ENCODE data around the gene S100A5. TPM values are rescaled to one million over a fixed set of nuclear protein-coding genes. Genes with fewer than 3 reads are reported as not detected.
"Not testable (repeated sequence)": the region's sequence is repeated elsewhere in the genome, so short reads cannot be mapped to it uniquely, and the experiment has no call there.

S100A5 gene
- polyA plus RNA-seq, 6 donors from 2014 or later, result not detected

GRCh38 chr1:153532769-153533599, 7.8 kb downstream of the S100A5 start:
- ATAC-seq (ENCODE audit: low read depth in 2 of 2) (peak; percentile 29 to 40), DNase-seq (no peak)
- Mint-ChIP-seq H3K27me3 (no peaks in the 10 kb centered on the region), H3K27ac (peak overlapping the region in 4 of 6 donors; percentile 49 to 83 (median 56)), H3K36me3 (peaks cover 0 to 7% of the 10 kb centered on the region in 2 donors), H3K4me3 (peak overlapping the region in 7 of 8 donors; percentile 15 to 94 (median 64)), H3K4me1 (peaks cover 35 to 45% (median 44%) of the 10 kb centered on the region in 3 donors), H3K9me3 (no peaks in the 10 kb centered on the region)

GRCh38 chr1:153532181-153532580, 8.6 kb downstream of the S100A5 start:
- peaks cover 0 to 7% of the 10 kb centered on the region in 2 donors for H3K36me3 Mint-ChIP-seq

GRCh38 chr1:153531638-153532037, 9.1 kb downstream of the S100A5 start:
- DNase-seq, result no peak
- H3K36me3 Mint-ChIP-seq, result peaks cover 0 to 7% of the 10 kb centered on the region in 2 donors
- ATAC-seq (ENCODE audit: low read depth in 2 of 2), result no peak
- peak overlapping the region in 1 of 8 donors; percentile 59 for H3K4me3 Mint-ChIP-seq
- peaks cover 0 to 3% (median 2%) of the 10 kb centered on the region in 3 donors for H3K27me3 Mint-ChIP-seq
- H3K27ac Mint-ChIP-seq, result no peak overlapping the region
- peaks cover 32 to 41% (median 40%) of the 10 kb centered on the region in 3 donors for H3K4me1 Mint-ChIP-seq
- no peaks in the 10 kb centered on the region for H3K9me3 Mint-ChIP-seq

More at GRCh38 chr1:153532181-153532580, 8.6 kb downstream of the S100A5 start:
- ATAC-seq (ENCODE audit: low read depth in 2 of 2), result no peak
- Mint-ChIP-seq H3K27ac (peak overlapping the region in 2 of 6 donors; percentile 8 to 54), H3K4me1 (peaks cover 35 to 45% (median 44%) of the 10 kb centered on the region in 3 donors), H3K27me3 (peaks cover 0 to under 1% (median 0%) of the 10 kb centered on the region in 3 donors), H3K9me3 (no peaks in the 10 kb centered on the region), H3K4me3 (peak overlapping the region in 1 of 8 donors; percentile 50)
- DNase-seq, result no peak

- no peak for ATAC-seq (ENCODE audit: low read depth in 2 of 2)
- H3K4me1 Mint-ChIP-seq, result peaks cover 4 to 6% (median 6%) of the 10 kb centered on the region in 3 donors
- peaks cover 0 to 4% (median 3%) of the 10 kb centered on the region in 3 donors for H3K27me3 Mint-ChIP-seq
- no peak for DNase-seq
- no peak overlapping the region for H3K27ac Mint-ChIP-seq
- H3K4me3 Mint-ChIP-seq, result no peak overlapping the region
- no peaks in the 10 kb centered on the region for H3K36me3 Mint-ChIP-seq
- H3K9me3 Mint-ChIP-seq, result no peaks in the 10 kb centered on the region
Measured at GRCh38 chr1:153527683-153528040, 13.1 kb downstream of the S100A5 start.

- H3K9me3 Mint-ChIP-seq, result no peaks in the 10 kb centered on the region
- H3K36me3 Mint-ChIP-seq, result no peaks in the 10 kb centered on the region
- peaks cover 0 to 4% (median 3%) of the 10 kb centered on the region in 3 donors for H3K27me3 Mint-ChIP-seq
- no peak overlapping the region for H3K27ac Mint-ChIP-seq
- H3K4me1 Mint-ChIP-seq, result peaks cover under 1 to 2% (median under 1%) of the 10 kb centered on the region in 3 donors
- DNase-seq (no peak), ATAC-seq (ENCODE audit: low read depth in 2 of 2) (no peak)
- H3K4me3 Mint-ChIP-seq, result no peak overlapping the region
Measured at GRCh38 chr1:153527023-153527682, 13.6 kb downstream of the S100A5 start.

- H3K4me1 Mint-ChIP-seq, result no peaks in the 10 kb centered on the region
Measured at GRCh38 chr1:153526132-153526543, 14.6 kb downstream of the S100A5 start.

GRCh38 chr1:153525088-153525728, 15.5 kb downstream of the S100A5 start:
- no peaks in the 10 kb centered on the region for H3K36me3 Mint-ChIP-seq
- ATAC-seq (ENCODE audit: low read depth in 2 of 2), result no peak
- H3K9me3 Mint-ChIP-seq, result no peaks in the 10 kb centered on the region
- DNase-seq, result no peak
- H3K4me1 Mint-ChIP-seq, result no peaks in the 10 kb centered on the region
- H3K27ac Mint-ChIP-seq, result no peak overlapping the region
- no peak overlapping the region for H3K4me3 Mint-ChIP-seq
- peaks cover 0 to 6% (median 4%) of the 10 kb centered on the region in 3 donors for H3K27me3 Mint-ChIP-seq

More at GRCh38 chr1:153526132-153526543, 14.6 kb downstream of the S100A5 start:
- no peak overlapping the region for H3K4me3 Mint-ChIP-seq
- no peaks in the 10 kb centered on the region for H3K36me3 Mint-ChIP-seq
- ATAC-seq (ENCODE audit: low read depth in 2 of 2) (no peak), DNase-seq (no peak)
- H3K27me3 Mint-ChIP-seq, result peaks cover 0 to 4% (median 4%) of the 10 kb centered on the region in 3 donors
- no peaks in the 10 kb centered on the region for H3K9me3 Mint-ChIP-seq
- H3K27ac Mint-ChIP-seq, result peak overlapping the region in 1 of 6 donors; percentile 47

GRCh38 chr1:153522353-153523048, 18.2 kb downstream of the S100A5 start:
- not testable (repeated sequence) for H3K4me3 Mint-ChIP-seq, H3K4me1 Mint-ChIP-seq

GRCh38 chr1:153521808-153522207, 18.9 kb downstream of the S100A5 start:
- not testable (repeated sequence) for H3K4me1 Mint-ChIP-seq; H3K9me3 Mint-ChIP-seq; H3K27me3 Mint-ChIP-seq; DNase-seq; ATAC-seq (ENCODE audit: low read depth in 2 of 2); H3K27ac Mint-ChIP-seq; H3K4me3 Mint-ChIP-seq; H3K36me3 Mint-ChIP-seq

More at GRCh38 chr1:153522353-153523048, 18.2 kb downstream of the S100A5 start:
- H3K27me3 Mint-ChIP-seq; H3K27ac Mint-ChIP-seq; DNase-seq; H3K9me3 Mint-ChIP-seq; ATAC-seq (ENCODE audit: low read depth in 2 of 2); H3K36me3 Mint-ChIP-seq: not testable (repeated sequence)

GRCh38 chr1:153520818-153521476, 19.8 kb downstream of the S100A5 start:
- Mint-ChIP-seq H3K27ac (no peak overlapping the region), H3K4me1 (peaks cover 0 to 5% (median 4%) of the 10 kb centered on the region in 3 donors), H3K27me3 (peaks cover 0 to 3% (median 0%) of the 10 kb centered on the region in 3 donors), H3K9me3 (no peaks in the 10 kb centered on the region), H3K4me3 (no peak overlapping the region), H3K36me3 (no peaks in the 10 kb centered on the region)
- ATAC-seq (ENCODE audit: low read depth in 2 of 2), result no peak
- DNase-seq, result no peak

- not testable (repeated sequence) for H3K4me3 Mint-ChIP-seq; H3K9me3 Mint-ChIP-seq; H3K36me3 Mint-ChIP-seq; H3K27ac Mint-ChIP-seq; H3K27me3 Mint-ChIP-seq; H3K4me1 Mint-ChIP-seq; DNase-seq; ATAC-seq (ENCODE audit: low read depth in 2 of 2)
Measured at GRCh38 chr1:153520137-153520691, 20.5 kb downstream of the S100A5 start.

- DNase-seq (no peak), ATAC-seq (ENCODE audit: low read depth in 2 of 2) (no peak)
- Mint-ChIP-seq H3K4me1 (peaks cover 0 to 5% (median 4%) of the 10 kb centered on the region in 3 donors), H3K9me3 (no peaks in the 10 kb centered on the region), H3K27me3 (peaks cover 0 to 3% (median 0%) of the 10 kb centered on the region in 3 donors), H3K27ac (peak overlapping the region in 2 of 6 donors; percentile 11 to 44), H3K36me3 (no peaks in the 10 kb centered on the region), H3K4me3 (no peak overlapping the region)
Measured at GRCh38 chr1:153519242-153519641, 21.5 kb downstream of the S100A5 start.

Measured in naive B cell (primary cell).